NCI-H2171 treated with DMSO at 0.1 percent for 48 hours (cell line): ENCODE results near the gene RPS15.
"Not testable (repeated sequence)": the region's sequence is repeated elsewhere in the genome, so short reads cannot be mapped to it uniquely, and the experiment has no call there.

Experiments used
- DNase-seq: peaks from one replicate; lab custom pipeline; 2025; lab: John Stamatoyannopoulos, UW

RPS15 gene

GRCh38 chr19:1402411-1403070 lies 35.7 kb upstream of the RPS15 start:
- DNase-seq, result no peak

- DNase-seq, result peak; percentile 93
Measured at GRCh38 chr19:1406774-1407527, 31.2 kb upstream of the RPS15 start.

GRCh38 chr19:1407528-1408299 lies 30.5 kb upstream of the RPS15 start, which contains the start of gene DAZAP1:
Gene DAZAP1, plus strand, starts transcription at chr19:1407586. Its CDS starts 188 bp downstream, at chr19:1407774.
- peak; percentile 52 for DNase-seq

GRCh38 chr19:1408300-1409203 lies 29.6 kb upstream of the RPS15 start:
- DNase-seq, result peak; percentile 43

GRCh38 chr19:1409204-1410005 lies 28.8 kb upstream of the RPS15 start:
- no peak for DNase-seq

GRCh38 chr19:1410136-1410786 lies 27.9 kb upstream of the RPS15 start:
- DNase-seq, result no peak

- DNase-seq, result no peak
Measured at GRCh38 chr19:1410789-1411188, 27.4 kb upstream of the RPS15 start.

- DNase-seq, result no peak
Measured at GRCh38 chr19:1411255-1412191, 26.7 kb upstream of the RPS15 start.

- no peak for DNase-seq
Measured at GRCh38 chr19:1412323-1412923, 25.8 kb upstream of the RPS15 start.

- no peak for DNase-seq
Measured at GRCh38 chr19:1412995-1413800, 25.0 kb upstream of the RPS15 start.

GRCh38 chr19:1416014-1416841 lies 22.0 kb upstream of the RPS15 start:
- no peak for DNase-seq

- DNase-seq, result no peak
Measured at GRCh38 chr19:1417145-1417544, 21.1 kb upstream of the RPS15 start.

- DNase-seq, result no peak
Measured at GRCh38 chr19:1417681-1418495, 20.3 kb upstream of the RPS15 start.

GRCh38 chr19:1418496-1418775 lies 19.8 kb upstream of the RPS15 start:
- DNase-seq, result no peak

- no peak for DNase-seq
Measured at GRCh38 chr19:1418951-1419738, 19.1 kb upstream of the RPS15 start.

- DNase-seq, result not testable (repeated sequence)
Measured at GRCh38 chr19:1420085-1420484, 18.1 kb upstream of the RPS15 start.
